Measurements from ENCODE around the gene RABL6.
"Not testable (repeated sequence)": the region's sequence is repeated elsewhere in the genome, so short reads cannot be mapped to it uniquely, and the experiment has no call there.

RABL6 gene

DNA sequence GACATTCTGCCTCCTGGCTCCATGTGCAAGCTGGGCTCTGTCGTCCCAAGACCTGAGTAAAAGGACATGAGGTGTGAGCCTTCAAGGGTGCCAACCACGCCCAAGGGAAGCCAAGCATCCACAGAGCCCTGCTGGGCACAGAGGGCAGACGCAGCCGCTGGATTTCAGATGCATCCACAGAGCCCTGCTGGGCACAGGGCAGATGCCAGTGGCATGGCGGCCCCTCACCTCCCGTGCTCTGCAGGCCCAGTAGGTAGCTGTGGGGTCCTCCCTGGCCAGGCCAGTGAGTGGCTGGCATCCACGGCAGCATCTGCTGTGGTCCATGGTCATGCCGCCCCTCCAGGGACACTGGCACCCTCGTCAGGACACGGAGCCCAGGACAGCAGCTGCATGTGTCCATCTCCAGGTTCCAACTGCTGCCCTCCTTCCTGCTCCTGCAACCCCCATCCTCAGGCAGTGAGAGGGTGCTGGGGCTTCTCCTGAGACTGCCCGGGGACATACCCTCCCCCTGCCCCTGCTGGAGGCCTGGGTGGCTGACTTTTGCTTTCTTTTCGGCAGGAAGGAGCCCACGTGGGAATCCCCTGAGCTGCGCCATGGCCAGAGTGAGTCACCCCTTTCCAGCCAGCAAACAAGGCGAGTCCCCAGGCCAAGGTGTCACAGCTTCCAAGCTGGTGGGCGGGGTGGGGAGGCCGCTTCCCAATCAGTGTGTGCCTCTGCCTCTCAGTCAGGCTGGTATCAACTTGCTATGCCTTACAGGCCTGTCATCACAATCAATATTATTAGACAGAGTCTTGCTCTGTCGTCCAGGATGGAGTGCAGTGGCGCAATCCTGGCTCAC is 74.6 kb downstream of the RABL6 start:
- DNase-seq (ENCODE audit: low spot score), result peak; percentile 88

GRCh38 chr9:136882947-136883283 is 75.2 kb downstream of the RABL6 start:
- not testable (repeated sequence) for DNase-seq (ENCODE audit: low spot score)

- DNase-seq (ENCODE audit: low spot score), result not testable (repeated sequence)
These were observed 75.9 kb downstream of the RABL6 start for GRCh38 chr9:136883670-136884069.

GRCh38 chr9:136885950-136886578 is 78.3 kb downstream of the RABL6 start, which contains the start of gene TRAF2:
Gene TRAF2 (plus strand): TSS chr9:136886516. CDS start chr9:136898741, 12,225 bp downstream.
- DNase-seq (ENCODE audit: low spot score), result peak; percentile 97

- DNase-seq (ENCODE audit: low spot score), result peak; percentile 22
These were observed 79.2 kb downstream of the RABL6 start for GRCh38 chr9:136886610-136887597.

DNA sequence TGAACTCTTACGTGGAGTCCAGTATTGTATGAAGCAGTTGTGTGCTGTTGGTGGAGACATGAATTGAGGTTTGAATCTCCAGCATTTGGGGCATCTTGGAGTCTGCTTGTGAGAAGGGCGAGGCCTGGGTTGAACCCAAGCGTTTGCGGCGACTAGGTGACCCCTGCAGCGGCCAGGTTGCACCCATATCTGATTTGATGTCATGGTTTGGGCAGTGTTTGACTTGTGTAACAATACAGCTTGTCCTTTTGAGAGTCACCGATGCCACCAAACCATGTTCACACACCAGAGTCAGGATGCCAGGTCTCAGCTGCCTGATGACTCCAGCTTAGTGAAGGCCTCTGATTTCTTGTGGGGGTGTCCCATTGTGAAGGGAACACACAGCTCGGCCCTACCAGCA is 80.7 kb downstream of the RABL6 start:
- no peak for DNase-seq (ENCODE audit: low spot score)

DNA sequence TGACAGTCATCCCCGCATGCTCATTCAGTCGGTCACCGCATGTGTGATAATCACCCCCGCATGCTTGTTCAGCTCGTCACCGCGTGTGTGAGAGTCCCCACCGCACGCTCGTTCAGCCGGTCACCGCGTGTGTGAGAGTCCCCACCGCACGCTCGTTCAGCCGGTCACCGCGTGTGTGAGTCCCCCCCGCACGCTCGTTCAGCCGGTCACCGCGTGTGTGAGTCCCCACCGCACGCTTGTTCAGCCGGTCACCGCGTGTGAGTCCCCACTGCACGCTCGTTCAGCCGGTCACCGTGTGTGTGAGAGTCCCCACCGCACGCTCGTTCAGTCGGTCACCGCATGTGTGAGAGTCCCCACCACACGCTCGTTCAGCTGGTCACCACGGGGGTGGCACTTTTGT is 82.1 kb downstream of the RABL6 start:
- DNase-seq (ENCODE audit: low spot score), result no peak

DNA sequence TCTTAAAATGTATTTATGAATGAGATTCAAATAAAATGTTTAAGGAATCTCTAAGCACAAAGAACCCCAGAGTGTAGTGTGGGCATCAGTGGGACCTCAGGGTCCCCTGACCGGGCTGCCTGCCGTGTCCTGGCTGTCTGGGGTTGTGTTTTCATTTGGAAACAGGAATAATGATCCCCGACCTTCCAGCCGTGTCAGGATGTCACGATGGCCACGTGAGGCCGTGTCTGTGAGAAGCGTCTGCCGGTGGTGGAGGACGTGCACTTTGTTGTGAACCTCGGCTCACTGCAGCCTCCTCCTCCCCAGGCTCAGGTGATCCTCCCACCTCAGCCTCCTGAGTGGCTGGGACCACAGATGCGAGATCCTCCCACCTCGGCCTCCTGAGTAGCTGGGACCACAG is 82.9 kb downstream of the RABL6 start:
- DNase-seq (ENCODE audit: low spot score), result no peak
